ENCODE data around the gene ZNF454. TPM values are rescaled to one million over a fixed set of nuclear protein-coding genes. Genes with fewer than 3 reads are reported as not detected.

ZNF454 gene
- total RNA-seq, 2 donors from 2014 or later: not detected

DNA sequence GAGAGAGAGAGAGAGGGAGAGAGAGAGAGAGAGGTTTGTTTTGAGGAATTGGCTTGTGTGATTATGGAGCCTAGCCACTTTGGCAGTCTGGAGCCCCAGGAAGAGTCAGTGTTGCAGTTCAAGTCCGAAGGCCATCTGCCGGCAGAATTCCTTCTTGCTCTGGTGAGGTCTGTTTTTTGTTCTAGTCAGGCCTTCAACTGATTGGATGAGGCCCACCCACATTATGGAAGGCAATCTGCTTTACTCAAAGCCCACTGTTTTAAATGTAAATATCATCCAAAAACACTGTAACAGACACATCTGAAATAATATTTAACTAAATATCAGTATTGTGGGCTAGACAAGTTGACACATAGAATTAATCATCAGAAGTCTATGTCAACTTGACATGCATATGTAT is 65.6 kb downstream of the ZNF454 start:
- H3K27me3 Mint-ChIP-seq: peaks cover 13 to 31% of the 10 kb centered on the region in 2 donors
- DNase-seq (ENCODE audit: low spot score): no peak
- ATAC-seq: no peak
- no peak overlapping the region for H3K27ac Mint-ChIP-seq
- H3K9me3 Mint-ChIP-seq: no peaks in the 10 kb centered on the region
- H3K36me3 Mint-ChIP-seq: no peaks in the 10 kb centered on the region
- H3K4me3 Mint-ChIP-seq: no peak overlapping the region
- no peaks in the 10 kb centered on the region for H3K4me1 Mint-ChIP-seq (ENCODE audit: low read depth in 2 of 2)

- peaks cover 14 to 27% of the 10 kb centered on the region in 2 donors for H3K27me3 Mint-ChIP-seq
- H3K4me3 Mint-ChIP-seq: no peak overlapping the region
- no peak for ATAC-seq
- no peak for DNase-seq (ENCODE audit: low spot score)
- H3K27ac Mint-ChIP-seq: no peak overlapping the region
- no peaks in the 10 kb centered on the region for H3K36me3 Mint-ChIP-seq
- no peaks in the 10 kb centered on the region for H3K4me1 Mint-ChIP-seq (ENCODE audit: low read depth in 2 of 2)
- peaks cover 2% of the 10 kb centered on the region for H3K9me3 Mint-ChIP-seq
Observed at GRCh38 chr5:179008667-179009066, 67.7 kb downstream of the ZNF454 start.

Other genes with a start within 250 kb of the ZNF454 start
- 10 to 100 TPM in 1 of 2 donors, 1 to 10 TPM in 1; 7.5 to 13.0 TPM for gene ZNF354A, start 210.5 kb upstream of the ZNF454 start, total RNA-seq
- gene ZNF354B, start 81.2 kb upstream of the ZNF454 start, total RNA-seq: 10 to 100 TPM; 10.3 to 18.7 TPM
- under 1 TPM in 1 of 2 donors, not detected in 1; 0.12 TPM for gene ZFP2, start 45.3 kb upstream of the ZNF454 start, total RNA-seq
- gene GRM6, start 54.1 kb downstream of the ZNF454 start, total RNA-seq: not detected
- gene ZNF879, start 82.6 kb downstream of the ZNF454 start, total RNA-seq: 1 to 10 TPM; 3.2 to 4.6 TPM
- 1 to 10 TPM; 3.2 to 7.3 TPM for gene ZNF354C, start 119.2 kb downstream of the ZNF454 start, total RNA-seq

Data from natural killer cell treated with Interleukin-12 subunit alpha and Interleukin-12 subunit beta and Interleukin-15 and Interleukin-18, amount 100 ng/mL, for 72 hours (primary cell).